ENCODE measurements around the gene VPS26A.

GRCh38 chr10:69179089-69179742 is 55.2 kb downstream of the VPS26A start:
- TF ChIP-seq CTCF (tag by site-specific recombination; IDR thresholded peaks at IDR 0.05) (no peak), ZNF174 (tag by site-specific recombination; IDR thresholded peaks at IDR 0.05) (no peak), MYNN (tag by site-specific recombination; IDR thresholded peaks at IDR 0.05; ENCODE audit: borderline replicate concordance) (no peak), ZNF76 (tag by site-specific recombination; IDR thresholded peaks at IDR 0.05; ENCODE audit: borderline replicate concordance, low read depth) (no peak), ZNF549 (tag by site-specific recombination; IDR thresholded peaks at IDR 0.05) (no peak), REST (tag by site-specific recombination; IDR thresholded peaks at IDR 0.05) (no peak), ZNF274 (IDR thresholded peaks at IDR 0.05; ENCODE audit: low read length) (no peak), ZNF274 (tag by site-specific recombination; IDR thresholded peaks at IDR 0.05; ENCODE audit: borderline replicate concordance) (no peak), ZNF138 (tag by site-specific recombination; IDR thresholded peaks at IDR 0.05; ENCODE audit: borderline replicate concordance) (no peak), OSR2 (tag by site-specific recombination; IDR thresholded peaks at IDR 0.05) (no peak), TCF7L2 (IDR thresholded peaks at IDR 0.05; ENCODE audit: borderline replicate concordance, low read depth, low read length) (no peak), YY1 (tag by site-specific recombination; IDR thresholded peaks at IDR 0.05) (no peak), ZNF23 (tag by site-specific recombination; IDR thresholded peaks at IDR 0.05; ENCODE audit: borderline replicate concordance) (no peak), ZNF510 (tag by site-specific recombination; IDR thresholded peaks at IDR 0.05; ENCODE audit: insufficient replicate concordance) (no peak)
- TF ChIP-seq, protein P1, sequence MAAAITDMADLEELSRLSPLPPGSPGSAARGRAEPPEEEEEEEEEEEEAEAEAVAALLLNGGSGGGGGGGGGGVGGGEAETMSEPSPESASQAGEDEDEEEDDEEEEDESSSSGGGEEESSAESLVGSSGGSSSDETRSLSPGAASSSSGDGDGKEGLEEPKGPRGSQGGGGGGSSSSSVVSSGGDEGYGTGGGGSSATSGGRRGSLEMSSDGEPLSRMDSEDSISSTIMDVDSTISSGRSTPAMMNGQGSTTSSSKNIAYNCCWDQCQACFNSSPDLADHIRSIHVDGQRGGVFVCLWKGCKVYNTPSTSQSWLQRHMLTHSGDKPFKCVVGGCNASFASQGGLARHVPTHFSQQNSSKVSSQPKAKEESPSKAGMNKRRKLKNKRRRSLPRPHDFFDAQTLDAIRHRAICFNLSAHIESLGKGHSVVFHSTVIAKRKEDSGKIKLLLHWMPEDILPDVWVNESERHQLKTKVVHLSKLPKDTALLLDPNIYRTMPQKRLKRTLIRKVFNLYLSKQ (tag by site-specific recombination; IDR thresholded peaks at IDR 0.05; ENCODE audit: borderline replicate concordance), result no peak
